OCI-LY7 (cell line): ENCODE measurements around the gene TEKT5.

Experiments used
- CTCF ChIP-seq: fragments of 200-600 bp; sonication (generic); conservative IDR thresholded peaks from 2 replicates; pipeline ENCODE4 v1.5.1; 2014; ENCODE audit warnings: mild to moderate bottlenecking, antibody characterized with exemption, low read length, moderate library complexity, mixed read lengths
- EZH2phosphoT487 ChIP-seq: fragments of 200-600 bp; sonication (generic); IDR thresholded peaks from 2 replicates; pipeline ENCODE4 v1.6.1; 2018; ENCODE audit warnings: low read depth, borderline replicate concordance, mild to moderate bottlenecking, mixed run types, antibody characterized with exemption, low read length, moderate library complexity, mixed read lengths

GRCh38 chr16:10743227-10743609, 48.5 kb upstream of the TEKT5 start:
- TF ChIP-seq CTCF (no peak), EZH2phosphoT487 (no peak)
